H1 (cell line): ENCODE results near the gene NUSAP1. TPM values are rescaled to one million over a fixed set of nuclear protein-coding genes. Genes with fewer than 3 reads are reported as not detected.

Experiments used
- CHD7 ChIP-seq: fragments of 300-600 bp; sonication (generic); IDR thresholded peaks from 2 replicates; pipeline ENCODE4 v1.7.1; 2012; ENCODE audit warnings: low read length, moderate library complexity, mild to moderate bottlenecking, inconsistent platforms; ENCODE audit not compliant: insufficient replicate concordance
- HDAC6 ChIP-seq: IDR thresholded peaks from one replicate; pipeline ENCODE4 v1.7.1; 2012; ENCODE audit warnings: low read depth, mild to moderate bottlenecking, inconsistent platforms, low read length, moderate library complexity
- JUND ChIP-seq: IDR thresholded peaks from 2 replicates; pipeline ENCODE4 v1.6.1; 2011; ENCODE audit warnings: mild to moderate bottlenecking, improper control_type of control experiment, low read length
- KDM4A ChIP-seq: IDR thresholded peaks from one replicate; pipeline ENCODE4 v1.7.1; 2012; ENCODE audit warnings: low read depth, mild to moderate bottlenecking, moderate library complexity, low read length, inconsistent platforms; ENCODE audit not compliant: severe bottlenecking
- NANOG ChIP-seq: IDR thresholded peaks from 2 replicates; pipeline ENCODE4 v1.6.1; 2011; ENCODE audit warnings: low read length, low read depth, mild to moderate bottlenecking, inconsistent platforms; ENCODE audit not compliant: insufficient read depth, poor library complexity, severe bottlenecking
- POLR2AphosphoS5 ChIP-seq: IDR thresholded peaks from 2 replicates; pipeline ENCODE4 v1.6.1; 2011; ENCODE audit warnings: low read depth, low read length
- RFX5 ChIP-seq: IDR thresholded peaks from 2 replicates; pipeline ENCODE4 v1.6.1; 2011; ENCODE audit warnings: low read depth, low read length, improper control_type of control experiment, borderline replicate concordance
- TAF7 ChIP-seq: optimal IDR thresholded peaks from 2 replicates; pipeline ENCODE3; 2011; ENCODE audit warnings: low read depth, mild to moderate bottlenecking, inconsistent platforms, low read length, moderate library complexity, borderline replicate concordance
- polyA plus RNA-seq, 7 experiments: library from polyadenylated mRNA; depleted of rRNA in 3 of 7; stranded (reverse) in 5 of 7; unstranded in 2 of 7; fragments of >200 nt in 5 of 7; fragments of 200-250 nt in 2 of 7; gene quantifications; 1 replicate in 5 of 7; 2 replicates in 1 of 7; 4 replicates in 1 of 7; pipeline versions ENCODE4 v1.2.1 to v1.2.3, GENCODE V29; 2011 to 2013; ENCODE audit warnings: missing spikeins in 2 of 7, mixed read lengths in 2 of 7
- total RNA-seq: library from RNA; stranded (reverse); fragmentation: NEBNext Ultra II Directional; extraction: Animal tissue kit (Norgen Biotek cat#: 25700); gene quantifications from 2 replicates; pipeline ENCODE4 v1.2.1, GENCODE V29; 2021
- TF ChIP-seq, protein P1 (sequence below), 3 experiments: IDR thresholded peaks; 1 replicate in 2 of 3; 2 replicates in 1 of 3; pipeline versions ENCODE4 v1.5.1 to v1.6.1; 2011; ENCODE audit warnings: low read length in 3 of 3, mild to moderate bottlenecking in 3 of 3, inconsistent platforms in 2 of 3, low read depth in 1 of 3, moderate library complexity in 1 of 3; ENCODE audit not compliant: insufficient read depth in 1 of 3; ENCODE audit errors: control extremely low read depth in 1 of 3

NUSAP1 gene
- total and polyA plus RNA-seq, 2 of the 8 experiments (the other 6 are each of a cell fraction or from before 2014, with no cell fraction given): 60.8 to 144 TPM

DNA sequence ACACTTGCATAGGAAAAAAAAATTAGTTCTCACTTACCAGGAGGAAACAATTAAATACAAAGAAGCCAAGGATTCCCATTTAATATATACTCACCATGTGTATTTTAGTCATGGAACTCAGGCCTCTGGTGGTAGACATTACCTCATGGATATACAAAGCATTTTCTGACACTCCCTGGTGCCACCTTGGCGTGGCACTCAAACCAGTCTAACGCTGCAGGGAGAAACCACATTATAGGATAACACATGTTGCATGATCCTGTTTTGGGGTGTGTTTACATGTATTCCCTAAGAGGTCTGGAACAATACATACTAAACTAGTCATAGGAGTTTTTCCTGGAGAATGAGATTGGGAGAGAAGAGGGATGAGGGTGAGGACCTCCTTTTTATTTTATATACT, 78.3 kb downstream of the NUSAP1 start (continued):
- TF ChIP-seq CHD7 (no peak), NANOG (no peak), RFX5 (no peak), TAF7 (no peak), KDM4A (no peak), HDAC6 (no peak), POLR2AphosphoS5 (no peak), JUND (no peak)
- TF ChIP-seq, protein P1, sequence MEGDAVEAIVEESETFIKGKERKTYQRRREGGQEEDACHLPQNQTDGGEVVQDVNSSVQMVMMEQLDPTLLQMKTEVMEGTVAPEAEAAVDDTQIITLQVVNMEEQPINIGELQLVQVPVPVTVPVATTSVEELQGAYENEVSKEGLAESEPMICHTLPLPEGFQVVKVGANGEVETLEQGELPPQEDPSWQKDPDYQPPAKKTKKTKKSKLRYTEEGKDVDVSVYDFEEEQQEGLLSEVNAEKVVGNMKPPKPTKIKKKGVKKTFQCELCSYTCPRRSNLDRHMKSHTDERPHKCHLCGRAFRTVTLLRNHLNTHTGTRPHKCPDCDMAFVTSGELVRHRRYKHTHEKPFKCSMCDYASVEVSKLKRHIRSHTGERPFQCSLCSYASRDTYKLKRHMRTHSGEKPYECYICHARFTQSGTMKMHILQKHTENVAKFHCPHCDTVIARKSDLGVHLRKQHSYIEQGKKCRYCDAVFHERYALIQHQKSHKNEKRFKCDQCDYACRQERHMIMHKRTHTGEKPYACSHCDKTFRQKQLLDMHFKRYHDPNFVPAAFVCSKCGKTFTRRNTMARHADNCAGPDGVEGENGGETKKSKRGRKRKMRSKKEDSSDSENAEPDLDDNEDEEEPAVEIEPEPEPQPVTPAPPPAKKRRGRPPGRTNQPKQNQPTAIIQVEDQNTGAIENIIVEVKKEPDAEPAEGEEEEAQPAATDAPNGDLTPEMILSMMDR (IDR thresholded peaks at IDR 0.05; ENCODE audit: control extremely low read depth in 1 of 3, insufficient read depth in 1 of 3, low read depth in 1 of 3, low read length in 3 of 3): no peak
